ENCODE data around the gene NHLH1. TPM values are rescaled to one million over a fixed set of nuclear protein-coding genes. Genes with fewer than 3 reads are reported as not detected.

NHLH1 gene
- total and polyA plus RNA-seq, 4 donors = 1.4 to 5.2 (median 3.4) TPM

GRCh38 chr1:160354388-160354985 lies 12.4 kb upstream of the NHLH1 start:
- no peak overlapping the region for H3K4me3 ChIP-seq (ENCODE audit: low read depth, low read length)
- no peaks in the 10 kb centered on the region for H3K27me3 ChIP-seq (ENCODE audit: control insufficient read depth, insufficient read depth, low read length)
- H3K9me3 ChIP-seq (ENCODE audit: control insufficient read depth, insufficient read depth, low read length) = no peaks in the 10 kb centered on the region
- WGBS (ENCODE audit: insufficient coverage) = 68% methylated on average over 4 of the region's 5 CpGs
- no peaks in the 10 kb centered on the region for H3K4me1 ChIP-seq (ENCODE audit: control insufficient read depth, insufficient read depth, low read length)
- peak in 2 of 6 donors; percentile 49 to 62 for DNase-seq (ENCODE audit: low read depth in 4 of 6, low spot score in 6 of 6)
- H3K36me3 ChIP-seq (ENCODE audit: control insufficient read depth, insufficient read depth, low read length) = peaks cover 74% of the 10 kb centered on the region
- H3K27ac ChIP-seq (ENCODE audit: low read depth, low read length) = no peak overlapping the region

- Histone ChIP-seq H3K36me3 (ENCODE audit: control insufficient read depth, insufficient read depth, low read length) (peaks cover 59% of the 10 kb centered on the region), H3K27ac (ENCODE audit: low read depth, low read length) (no peak overlapping the region), H3K27me3 (ENCODE audit: control insufficient read depth, insufficient read depth, low read length) (no peaks in the 10 kb centered on the region), H3K4me3 (ENCODE audit: low read depth, low read length) (no peak overlapping the region), H3K4me1 (ENCODE audit: control insufficient read depth, insufficient read depth, low read length) (peaks cover under 1% of the 10 kb centered on the region), H3K9me3 (ENCODE audit: control insufficient read depth, insufficient read depth, low read length) (no peaks in the 10 kb centered on the region)
- WGBS (ENCODE audit: insufficient coverage) = 72% methylated on average over 3 of the region's 7 CpGs
- DNase-seq (ENCODE audit: low read depth in 4 of 6, low spot score in 6 of 6) = no peak
These were observed 9.4 kb upstream of the NHLH1 start for GRCh38 chr1:160357286-160358002.

GRCh38 chr1:160358073-160358472 lies 8.8 kb upstream of the NHLH1 start:
- H3K27ac ChIP-seq (ENCODE audit: low read depth, low read length) = no peak overlapping the region

GRCh38 chr1:160359559-160360226 lies 7.2 kb upstream of the NHLH1 start:
- no peak overlapping the region for H3K27ac ChIP-seq (ENCODE audit: low read depth, low read length)
- H3K4me3 ChIP-seq (ENCODE audit: low read depth, low read length) = no peak overlapping the region
- H3K9me3 ChIP-seq (ENCODE audit: control insufficient read depth, insufficient read depth, low read length) = no peaks in the 10 kb centered on the region
- peaks cover 37% of the 10 kb centered on the region for H3K36me3 ChIP-seq (ENCODE audit: control insufficient read depth, insufficient read depth, low read length)
- H3K27me3 ChIP-seq (ENCODE audit: control insufficient read depth, insufficient read depth, low read length) = no peaks in the 10 kb centered on the region
- 89% methylated on average over 8 of the region's 9 CpGs for WGBS (ENCODE audit: insufficient coverage)
- DNase-seq (ENCODE audit: low read depth in 4 of 6, low spot score in 6 of 6) = no peak
- H3K4me1 ChIP-seq (ENCODE audit: control insufficient read depth, insufficient read depth, low read length) = peaks cover 8% of the 10 kb centered on the region

More at GRCh38 chr1:160358073-160358472, 8.8 kb upstream of the NHLH1 start:
- 71% methylated on average over 3 of the region's 4 CpGs for WGBS (ENCODE audit: insufficient coverage)
- H3K4me1 ChIP-seq (ENCODE audit: control insufficient read depth, insufficient read depth, low read length) = peaks cover 6% of the 10 kb centered on the region
- no peak for DNase-seq (ENCODE audit: low read depth in 4 of 6, low spot score in 6 of 6)
- H3K9me3 ChIP-seq (ENCODE audit: control insufficient read depth, insufficient read depth, low read length) = no peaks in the 10 kb centered on the region
- H3K4me3 ChIP-seq (ENCODE audit: low read depth, low read length) = no peak overlapping the region
- H3K36me3 ChIP-seq (ENCODE audit: control insufficient read depth, insufficient read depth, low read length) = peaks cover 53% of the 10 kb centered on the region
- no peaks in the 10 kb centered on the region for H3K27me3 ChIP-seq (ENCODE audit: control insufficient read depth, insufficient read depth, low read length)

DNA sequence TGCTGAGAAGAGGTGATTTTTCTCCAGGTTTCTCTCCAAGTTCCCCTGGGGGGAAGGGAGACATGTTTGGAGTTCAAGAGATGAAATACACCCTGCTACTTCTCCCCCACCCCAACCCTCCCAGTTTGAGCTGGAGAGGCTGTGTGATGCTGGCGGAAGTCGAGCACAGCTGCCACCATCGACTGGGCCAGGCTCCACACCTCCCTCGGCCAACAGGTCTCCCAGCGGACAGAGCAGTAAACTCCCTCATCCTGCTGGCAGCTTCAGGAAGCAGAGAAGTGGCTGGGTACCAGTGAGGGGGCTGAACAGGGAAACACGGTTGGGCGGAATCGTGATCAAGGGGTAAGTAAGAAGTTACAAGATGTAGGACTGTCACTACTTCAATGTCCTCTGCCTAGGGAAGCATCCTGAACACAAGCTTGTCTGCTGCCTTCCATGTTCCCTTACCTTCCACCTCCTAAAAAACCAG lies 6.6 kb upstream of the NHLH1 start:
- peaks cover 8% of the 10 kb centered on the region for H3K4me1 ChIP-seq (ENCODE audit: control insufficient read depth, insufficient read depth, low read length)
- no peaks in the 10 kb centered on the region for H3K9me3 ChIP-seq (ENCODE audit: control insufficient read depth, insufficient read depth, low read length)
- H3K27ac ChIP-seq (ENCODE audit: low read depth, low read length) = no peak overlapping the region
- peaks cover 33% of the 10 kb centered on the region for H3K36me3 ChIP-seq (ENCODE audit: control insufficient read depth, insufficient read depth, low read length)
- no peaks in the 10 kb centered on the region for H3K27me3 ChIP-seq (ENCODE audit: control insufficient read depth, insufficient read depth, low read length)
- no peak overlapping the region for H3K4me3 ChIP-seq (ENCODE audit: low read depth, low read length)
- no peak for DNase-seq (ENCODE audit: low read depth in 4 of 6, low spot score in 6 of 6)
- WGBS (ENCODE audit: insufficient coverage) = 84% methylated on average over 5 of the region's 8 CpGs

- 84% methylated on average over 2 of the region's 2 CpGs for WGBS (ENCODE audit: insufficient coverage)
- DNase-seq (ENCODE audit: low read depth in 4 of 6, low spot score in 6 of 6) = no peak
- no peak overlapping the region for H3K27ac ChIP-seq (ENCODE audit: low read depth, low read length)
- no peak overlapping the region for H3K4me3 ChIP-seq (ENCODE audit: low read depth, low read length)
- peaks cover 24% of the 10 kb centered on the region for H3K36me3 ChIP-seq (ENCODE audit: control insufficient read depth, insufficient read depth, low read length)
- H3K9me3 ChIP-seq (ENCODE audit: control insufficient read depth, insufficient read depth, low read length) = no peaks in the 10 kb centered on the region
- no peaks in the 10 kb centered on the region for H3K27me3 ChIP-seq (ENCODE audit: control insufficient read depth, insufficient read depth, low read length)
- peaks cover 8% of the 10 kb centered on the region for H3K4me1 ChIP-seq (ENCODE audit: control insufficient read depth, insufficient read depth, low read length)
These were observed 5.7 kb upstream of the NHLH1 start for GRCh38 chr1:160361199-160361598.

DNA sequence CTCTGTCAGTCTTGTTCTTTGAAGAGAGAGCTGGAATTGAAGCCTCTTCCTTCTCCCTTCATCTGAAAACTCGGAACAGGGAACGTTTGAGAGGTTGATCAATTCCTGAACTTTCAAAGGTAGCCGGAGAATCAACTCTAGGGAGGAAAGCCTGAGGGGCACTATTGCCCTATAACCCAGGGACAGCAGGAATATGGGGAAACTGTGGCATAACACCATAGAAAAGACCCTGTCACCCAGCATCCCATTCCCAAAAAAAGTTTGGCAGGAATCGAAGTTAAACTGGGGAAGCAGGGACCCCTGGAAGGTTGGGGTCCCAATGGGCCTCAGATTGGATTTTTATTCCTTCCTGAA lies 5.1 kb upstream of the NHLH1 start:
- Histone ChIP-seq H3K4me1 (ENCODE audit: control insufficient read depth, insufficient read depth, low read length) (peaks cover 8% of the 10 kb centered on the region), H3K9me3 (ENCODE audit: control insufficient read depth, insufficient read depth, low read length) (no peaks in the 10 kb centered on the region), H3K27ac (ENCODE audit: low read depth, low read length) (no peak overlapping the region), H3K4me3 (ENCODE audit: low read depth, low read length) (no peak overlapping the region), H3K36me3 (ENCODE audit: control insufficient read depth, insufficient read depth, low read length) (peaks cover 18% of the 10 kb centered on the region), H3K27me3 (ENCODE audit: control insufficient read depth, insufficient read depth, low read length) (no peaks in the 10 kb centered on the region)
- DNase-seq (ENCODE audit: low read depth in 4 of 6, low spot score in 6 of 6) = no peak
- no CpG with 5 or more reads among the region's 4 CpGs for WGBS (ENCODE audit: insufficient coverage)

- peaks cover 8% of the 10 kb centered on the region for H3K4me1 ChIP-seq (ENCODE audit: control insufficient read depth, insufficient read depth, low read length)
- H3K9me3 ChIP-seq (ENCODE audit: control insufficient read depth, insufficient read depth, low read length) = no peaks in the 10 kb centered on the region
- DNase-seq (ENCODE audit: low read depth in 4 of 6, low spot score in 6 of 6) = peak in 2 of 6 donors; percentile 49 to 70
- peaks cover 13% of the 10 kb centered on the region for H3K36me3 ChIP-seq (ENCODE audit: control insufficient read depth, insufficient read depth, low read length)
- no peak overlapping the region for H3K4me3 ChIP-seq (ENCODE audit: low read depth, low read length)
- H3K27me3 ChIP-seq (ENCODE audit: control insufficient read depth, insufficient read depth, low read length) = no peaks in the 10 kb centered on the region
- H3K27ac ChIP-seq (ENCODE audit: low read depth, low read length) = no peak overlapping the region
- WGBS (ENCODE audit: insufficient coverage) = 36% methylated on average over 9 of the region's 9 CpGs
These were observed 4.5 kb upstream of the NHLH1 start for GRCh38 chr1:160362168-160362957.

- no peaks in the 10 kb centered on the region for H3K9me3 ChIP-seq (ENCODE audit: control insufficient read depth, insufficient read depth, low read length)
- peak in 2 of 6 donors; percentile 45 to 69 for DNase-seq (ENCODE audit: low read depth in 4 of 6, low spot score in 6 of 6)
- no peaks in the 10 kb centered on the region for H3K27me3 ChIP-seq (ENCODE audit: control insufficient read depth, insufficient read depth, low read length)
- no peak overlapping the region for H3K4me3 ChIP-seq (ENCODE audit: low read depth, low read length)
- peaks cover 12% of the 10 kb centered on the region for H3K36me3 ChIP-seq (ENCODE audit: control insufficient read depth, insufficient read depth, low read length)
- H3K27ac ChIP-seq (ENCODE audit: low read depth, low read length) = no peak overlapping the region
- WGBS (ENCODE audit: insufficient coverage) = 15% methylated on average over 4 of the region's 5 CpGs
- H3K4me1 ChIP-seq (ENCODE audit: control insufficient read depth, insufficient read depth, low read length) = peaks cover 8% of the 10 kb centered on the region
These were observed 3.9 kb upstream of the NHLH1 start for GRCh38 chr1:160363010-160363409.
